ENCODE data around the gene MTR. TPM values are rescaled to one million over a fixed set of nuclear protein-coding genes. Genes with fewer than 3 reads are reported as not detected.

The MTR gene
- total and polyA plus RNA-seq, 9 of the 15 experiments (the other 6 are each of a cell fraction or from before 2014, with no cell fraction given), result 3.4 to 44.3 (median 20.3) TPM

GRCh38 chr1:236947794-236948193 lies 152.7 kb downstream of the MTR start:
- 1% methylated on average over 8 of the region's 8 CpGs for WGBS (ENCODE audit: insufficient coverage, low coverage, missing lambda C conversion rate)
- H2AFZ ChIP-seq (ENCODE audit: low read depth, low read length), result peak overlapping the region; percentile 16; the same call in 1 of the 2 replicates
- ATAC-seq (no peak), FAIRE-seq (no peak), DNase-seq (ENCODE audit: extremely low read depth in 1 of 4, low spot score in 3 of 4) (no peak)
- H3K4me1 ChIP-seq (replicated peaks in 1 of 2; ENCODE audit: control insufficient read depth in 2 of 2, insufficient read depth in 2 of 2, low read length in 2 of 2), result no peaks in the 10 kb centered on the region; a peak in 1 of 5 replicates
- intact Hi-C loops (cut with micrococcal nuclease) (no loop called here), in situ Hi-C loops (cut with MboI) (no loop called here)
- TF ChIP-seq MTA1 (IDR thresholded peaks at IDR 0.05; ENCODE audit: borderline replicate concordance) (no peak), CAMTA2 (CRISPR knock-in tag; conservative IDR thresholded peaks at IDR 0.05) (no peak), IRF9 (tag; IDR thresholded peaks at IDR 0.05) (no peak)
- no peak overlapping the region for H3K4me3 ChIP-seq
- POLR2A ChIA-PET, result interaction anchor here (1.2 kb wide), 1 partner anchor 8 kb away, joined by 3 read pairs; no protein-coding TSS in a partner anchor
- CTCF ChIA-PET (ENCODE audit: low intra/inter-chr PET ratio), result no interaction called here
- no peaks in the 10 kb centered on the region for H4K20me1 ChIP-seq (replicated peaks; ENCODE audit: control insufficient read depth, insufficient read depth, low read length)
- no peak overlapping the region for H3K27ac ChIP-seq (ENCODE audit: extremely low read depth, low read depth, low read length)
- no peaks in the 10 kb centered on the region for H3K79me2 ChIP-seq (ENCODE audit: control insufficient read depth, insufficient read depth, low read length)
- H3K27me3 ChIP-seq (ENCODE audit: control insufficient read depth in 2 of 2, insufficient read depth in 2 of 2, low read length in 2 of 2), result peaks cover 31 to 46% of the 10 kb centered on the region in 2 experiments
- no peaks in the 10 kb centered on the region for H3K9me3 ChIP-seq (replicated peaks; ENCODE audit: control insufficient read depth, insufficient read depth, low read depth, low read length)
- no peak overlapping the region for H3K4me2 ChIP-seq (ENCODE audit: insufficient read depth, low read length)
- no peaks in the 10 kb centered on the region for H3K9me1 ChIP-seq (ENCODE audit: control insufficient read depth, insufficient read depth, low read length)
- H3K36me3 ChIP-seq (ENCODE audit: control insufficient read depth, insufficient read depth, low read length), result no peaks in the 10 kb centered on the region
- BruUV-seq (replicated peaks), result no TSS peak
- H3K9ac ChIP-seq (ENCODE audit: insufficient read depth in 1 of 2, low read depth in 2 of 2, low read length in 2 of 2), result no peak overlapping the region

- Histone ChIP-seq H3K9me1 (ENCODE audit: control insufficient read depth, insufficient read depth, low read length) (no peaks in the 10 kb centered on the region), H3K4me2 (ENCODE audit: insufficient read depth, low read length) (no peak overlapping the region), H3K36me3 (ENCODE audit: control insufficient read depth, insufficient read depth, low read length) (no peaks in the 10 kb centered on the region), H3K9ac (ENCODE audit: insufficient read depth in 1 of 2, low read depth in 2 of 2, low read length in 2 of 2) (no peak overlapping the region), H3K27ac (ENCODE audit: extremely low read depth, low read depth, low read length) (no peak overlapping the region), H3K27me3 (ENCODE audit: control insufficient read depth in 2 of 2, insufficient read depth in 2 of 2, low read length in 2 of 2) (peaks cover 31 to 46% of the 10 kb centered on the region in 2 experiments), H3K4me3 (no peak overlapping the region), H2AFZ (ENCODE audit: low read depth, low read length) (no peak overlapping the region), H4K20me1 (replicated peaks; ENCODE audit: control insufficient read depth, insufficient read depth, low read length) (no peaks in the 10 kb centered on the region), H3K4me1 (replicated peaks in 1 of 2; ENCODE audit: control insufficient read depth in 2 of 2, insufficient read depth in 2 of 2, low read length in 2 of 2) (no peaks in the 10 kb centered on the region; a peak in 1 of 5 replicates), H3K79me2 (ENCODE audit: control insufficient read depth, insufficient read depth, low read length) (no peaks in the 10 kb centered on the region), H3K9me3 (replicated peaks; ENCODE audit: control insufficient read depth, insufficient read depth, low read depth, low read length) (no peaks in the 10 kb centered on the region)
- intact Hi-C loops (cut with micrococcal nuclease) (no loop called here), in situ Hi-C loops (cut with MboI) (no loop called here)
- no peak for ATAC-seq
- DNase-seq (ENCODE audit: extremely low read depth in 1 of 4, low spot score in 3 of 4), result no peak
- no peak for FAIRE-seq
- POLR2A ChIA-PET, result no interaction called here
- CTCF ChIA-PET (ENCODE audit: low intra/inter-chr PET ratio), result no interaction called here
- 1% methylated on average over 4 of the region's 4 CpGs for WGBS (ENCODE audit: insufficient coverage, low coverage, missing lambda C conversion rate)
- no TSS peak for BruUV-seq (replicated peaks)
- TF ChIP-seq MECOM (CRISPR knock-in tag; IDR thresholded peaks at IDR 0.05), result no peak
- TF ChIP-seq NR2F6 (CRISPR knock-in tag; IDR thresholded peaks at IDR 0.05), result no peak
- no peak for TF ChIP-seq CREB1 (IDR thresholded peaks at IDR 0.05)
- TF ChIP-seq CREB1 (CRISPR knock-in tag; IDR thresholded peaks at IDR 0.05), result no peak
- no peak for TF ChIP-seq ZNF584 (CRISPR knock-in tag; IDR thresholded peaks at IDR 0.05; ENCODE audit: low read depth)
- TF ChIP-seq SREBF2 (CRISPR knock-in tag; IDR thresholded peaks at IDR 0.05), result no peak
Measured at GRCh38 chr1:236948381-236948780, 153.3 kb downstream of the MTR start.

All from K562 (cell line).